ENCODE measurements around the gene HEATR5A.
"Not testable (repeated sequence)": the region's sequence is repeated elsewhere in the genome, so short reads cannot be mapped to it uniquely, and the experiment has no call there.

HEATR5A gene

DNA sequence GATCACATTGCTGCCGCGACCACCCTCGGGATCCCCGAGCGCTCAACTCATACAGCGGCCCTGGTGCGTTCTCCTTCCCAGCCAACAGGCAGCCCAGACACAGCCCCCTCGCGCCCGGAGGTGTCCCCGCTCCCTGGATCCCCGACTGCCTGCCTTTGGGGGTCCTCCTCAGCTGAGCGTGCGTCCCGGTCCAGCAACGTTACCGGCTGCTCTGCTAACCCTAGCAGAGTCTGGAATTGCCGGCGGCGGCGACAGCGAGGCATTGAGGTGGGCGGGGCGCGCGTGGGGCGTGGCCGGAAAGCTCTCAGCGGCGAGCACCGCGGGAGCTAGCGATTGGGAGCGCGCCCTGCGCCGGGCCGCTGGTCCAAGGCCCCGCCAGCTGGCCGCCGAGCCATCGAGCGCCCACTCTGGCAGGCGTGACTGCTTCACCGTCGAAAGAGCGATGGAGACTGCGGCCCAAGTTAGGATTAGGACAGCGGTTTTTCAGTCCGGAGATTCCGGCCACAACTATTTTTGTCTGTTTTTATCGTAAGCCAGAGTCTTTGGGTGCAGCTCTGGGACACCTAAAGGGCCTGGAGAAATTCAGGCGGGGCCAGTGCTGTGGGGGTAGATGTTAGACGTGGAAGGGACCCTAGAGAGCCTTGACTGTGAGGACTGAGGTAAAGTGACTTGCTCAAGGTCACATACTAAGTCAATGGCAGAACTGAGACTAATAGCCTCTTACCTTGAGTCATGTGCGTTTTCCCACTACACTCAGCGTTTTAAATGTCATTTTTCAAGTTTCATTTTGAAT, at the start of gene HEATR5A:
HEATR5A (minus strand) TSS at position 232 of the 793 bp plus-strand sequence. CDS start 17,575 bp downstream, outside the sequence.
- peak; percentile 97 for DNase-seq (ENCODE audit: low spot score)
- TF ChIP-seq, protein P1, sequence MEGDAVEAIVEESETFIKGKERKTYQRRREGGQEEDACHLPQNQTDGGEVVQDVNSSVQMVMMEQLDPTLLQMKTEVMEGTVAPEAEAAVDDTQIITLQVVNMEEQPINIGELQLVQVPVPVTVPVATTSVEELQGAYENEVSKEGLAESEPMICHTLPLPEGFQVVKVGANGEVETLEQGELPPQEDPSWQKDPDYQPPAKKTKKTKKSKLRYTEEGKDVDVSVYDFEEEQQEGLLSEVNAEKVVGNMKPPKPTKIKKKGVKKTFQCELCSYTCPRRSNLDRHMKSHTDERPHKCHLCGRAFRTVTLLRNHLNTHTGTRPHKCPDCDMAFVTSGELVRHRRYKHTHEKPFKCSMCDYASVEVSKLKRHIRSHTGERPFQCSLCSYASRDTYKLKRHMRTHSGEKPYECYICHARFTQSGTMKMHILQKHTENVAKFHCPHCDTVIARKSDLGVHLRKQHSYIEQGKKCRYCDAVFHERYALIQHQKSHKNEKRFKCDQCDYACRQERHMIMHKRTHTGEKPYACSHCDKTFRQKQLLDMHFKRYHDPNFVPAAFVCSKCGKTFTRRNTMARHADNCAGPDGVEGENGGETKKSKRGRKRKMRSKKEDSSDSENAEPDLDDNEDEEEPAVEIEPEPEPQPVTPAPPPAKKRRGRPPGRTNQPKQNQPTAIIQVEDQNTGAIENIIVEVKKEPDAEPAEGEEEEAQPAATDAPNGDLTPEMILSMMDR (IDR thresholded peaks at IDR 0.05; ENCODE audit: extremely low read depth, missing control alignments): peak; percentile 18

DNA sequence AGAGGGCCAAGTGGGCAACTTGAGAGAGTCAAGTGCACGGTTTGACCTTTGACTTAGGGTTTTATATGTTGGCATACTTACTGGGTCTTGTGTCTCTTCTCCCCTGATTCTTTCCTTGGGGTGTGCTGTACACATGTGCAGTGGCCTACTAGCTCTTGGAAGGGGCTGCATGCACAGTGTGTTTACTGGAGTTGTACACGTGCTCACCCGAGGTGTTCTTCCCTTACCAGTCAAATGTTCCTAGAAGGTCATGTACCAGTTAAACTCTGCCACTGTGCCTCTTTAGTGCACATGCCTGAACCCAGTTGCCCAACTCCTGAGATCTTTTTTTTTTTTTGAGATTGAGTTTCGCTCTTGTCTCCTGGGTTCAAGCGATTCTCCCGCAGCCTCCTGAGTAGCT, 46.2 kb upstream of the HEATR5A start:
- DNase-seq (ENCODE audit: low spot score): no peak
- TF ChIP-seq, protein P1 (IDR thresholded peaks at IDR 0.05; ENCODE audit: extremely low read depth, missing control alignments): no peak

DNA sequence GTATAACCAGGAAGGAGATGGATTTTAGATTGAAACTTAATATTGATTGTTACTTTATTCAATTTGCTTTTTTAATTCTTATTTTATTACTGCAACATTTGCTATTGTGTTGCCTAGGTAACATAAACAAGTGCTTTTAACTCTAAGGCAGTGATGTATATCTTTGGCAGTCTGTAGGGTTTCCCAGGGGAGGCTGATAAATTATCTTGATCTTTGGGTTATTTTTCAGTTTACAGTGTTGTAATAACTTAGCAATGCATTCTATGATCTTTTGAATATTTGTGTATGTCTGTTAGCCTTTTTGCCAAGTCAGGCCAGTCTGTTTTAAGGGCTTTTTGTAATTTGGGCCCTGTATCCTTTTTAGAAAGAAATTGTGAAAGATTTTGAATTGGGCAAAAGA, 44.8 kb upstream of the HEATR5A start:
- TF ChIP-seq, protein P1 (IDR thresholded peaks at IDR 0.05; ENCODE audit: extremely low read depth, missing control alignments): no peak
- no peak for DNase-seq (ENCODE audit: low spot score)

DNA sequence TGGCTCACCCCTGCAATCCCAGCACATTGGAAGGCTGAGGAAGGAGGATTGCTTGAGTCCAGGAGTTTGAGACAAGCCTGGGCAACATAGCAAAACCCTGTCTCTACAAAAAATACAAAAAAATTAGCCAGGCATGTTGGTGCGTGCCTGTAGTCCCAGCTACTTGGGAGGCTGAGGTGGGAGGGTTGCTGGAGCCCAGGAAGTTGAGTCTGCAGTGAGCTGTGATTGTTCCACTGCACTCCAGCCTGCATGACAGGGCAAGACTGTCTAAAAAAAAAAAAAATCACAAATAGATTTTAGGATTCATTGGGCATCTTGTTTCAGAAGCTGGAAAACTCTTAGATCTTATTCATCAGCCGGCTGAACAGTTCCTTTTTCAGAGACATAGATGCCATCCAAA, 42.1 kb upstream of the HEATR5A start:
- DNase-seq (ENCODE audit: low spot score): not testable (repeated sequence)

DNA sequence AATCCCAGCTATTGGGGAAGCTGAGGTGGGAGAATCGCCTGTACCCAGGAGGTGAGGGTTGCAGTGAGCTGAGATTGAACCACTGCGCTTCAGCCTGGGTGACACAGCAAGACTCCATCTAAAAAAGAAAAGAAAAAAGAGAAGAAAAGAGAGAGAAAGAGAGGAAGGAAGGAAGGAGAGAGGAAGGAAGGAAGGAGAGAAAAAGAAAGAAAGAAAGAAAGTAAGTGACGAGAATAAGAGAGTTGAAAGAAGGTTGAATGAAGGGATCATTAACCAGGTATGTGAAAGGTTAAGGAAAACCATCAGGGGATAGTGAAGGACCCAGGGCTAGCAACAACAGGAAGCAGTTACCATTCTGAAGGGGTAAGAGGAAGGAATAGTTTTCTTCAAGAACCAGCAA, 41.2 kb upstream of the HEATR5A start:
- DNase-seq (ENCODE audit: low spot score): no peak
- TF ChIP-seq, protein P1 (IDR thresholded peaks at IDR 0.05; ENCODE audit: extremely low read depth, missing control alignments): no peak

DNA sequence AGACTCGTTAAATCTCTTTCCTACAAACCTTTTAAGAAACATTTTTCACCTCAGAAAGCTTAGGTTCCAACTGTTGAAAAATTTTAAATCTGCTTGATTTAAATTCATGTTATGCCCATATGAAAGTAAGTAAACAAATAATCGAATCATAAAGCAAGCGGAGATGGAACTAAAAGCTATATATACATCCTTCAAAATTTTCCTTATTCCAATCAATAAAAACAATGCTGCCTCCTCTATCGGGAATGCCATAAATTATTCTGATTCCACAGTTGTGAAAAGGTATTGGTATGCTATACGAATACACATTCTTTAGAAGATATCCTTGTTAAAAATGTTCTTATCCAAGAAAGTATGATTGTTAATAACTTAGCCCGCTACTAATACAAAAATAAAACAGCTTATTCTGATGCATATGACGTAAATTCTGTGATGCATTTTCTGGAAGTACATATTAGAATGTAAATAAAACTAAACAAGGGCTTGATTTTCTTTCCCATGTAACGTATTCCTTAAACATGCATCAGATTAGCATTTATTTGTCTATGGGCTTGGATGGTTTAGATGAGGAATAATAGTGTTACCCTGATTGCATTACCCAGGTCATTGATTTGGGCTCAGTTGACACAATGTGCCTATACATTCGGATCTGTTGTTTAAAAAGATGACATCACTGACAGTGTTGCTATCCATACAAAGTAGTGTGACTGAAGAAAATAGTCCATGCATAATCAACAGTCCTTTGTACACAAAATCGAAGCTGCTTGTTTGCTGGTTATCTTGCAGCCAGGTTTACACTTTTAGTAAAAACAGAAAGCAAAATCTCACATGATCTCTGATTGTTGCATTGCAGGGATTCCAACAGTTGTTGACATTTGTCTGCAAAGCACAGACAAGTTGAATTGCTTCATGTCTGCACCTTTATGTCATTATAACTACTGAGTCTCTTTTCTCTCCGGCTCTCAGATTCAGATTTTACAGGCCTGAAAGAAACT, 37.6 kb upstream of the HEATR5A start:
- TF ChIP-seq, protein P1 (IDR thresholded peaks at IDR 0.05; ENCODE audit: extremely low read depth, missing control alignments): no peak
- no peak for DNase-seq (ENCODE audit: low spot score)

DNA sequence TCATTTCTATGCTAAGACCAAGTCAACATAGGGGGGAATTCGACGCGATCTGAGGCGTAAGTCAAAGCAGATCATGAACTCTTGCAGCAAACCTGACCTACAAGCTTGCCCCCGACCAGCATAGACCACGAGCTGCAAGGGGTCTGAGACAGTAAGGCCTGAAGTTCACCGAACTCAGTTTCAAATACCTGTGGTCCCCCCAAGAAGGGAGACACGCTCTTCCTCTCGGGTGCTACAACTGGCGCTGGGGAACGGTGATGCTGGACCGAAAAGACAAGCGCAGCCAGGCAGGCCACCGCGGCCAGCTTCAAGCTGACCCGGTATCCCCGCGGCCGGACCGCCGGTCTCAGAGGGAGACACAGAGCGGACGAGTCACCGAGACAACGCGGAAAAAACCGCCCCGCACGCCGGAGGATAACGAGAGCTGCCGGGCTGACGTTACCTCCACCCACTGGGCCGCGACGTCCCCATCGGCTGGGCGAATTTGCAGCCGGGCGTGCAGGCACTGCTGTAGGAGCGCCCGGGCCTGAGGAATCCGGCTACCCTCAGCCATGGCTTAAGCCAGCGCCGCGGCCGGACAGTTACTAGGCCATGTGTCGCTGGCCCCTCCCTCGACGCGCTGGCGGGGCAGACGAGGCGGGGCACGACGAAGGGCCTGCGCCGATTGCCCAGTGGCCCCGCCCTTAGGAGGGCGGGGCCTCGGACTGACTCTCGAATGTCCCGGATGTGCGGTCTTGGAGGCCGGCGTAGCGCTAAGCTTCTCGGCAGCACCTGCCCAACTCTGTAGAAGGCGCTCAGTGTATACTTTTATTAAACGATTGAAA, 36.7 kb upstream of the HEATR5A start, which contains the start of gene DTD2:
DTD2 (minus strand) TSS at position 666 of the 824 bp plus-strand sequence; CDS start at position 553, 113 bp downstream.
- DNase-seq (ENCODE audit: low spot score): peak; percentile 93
- TF ChIP-seq, protein P1 (IDR thresholded peaks at IDR 0.05; ENCODE audit: extremely low read depth, missing control alignments): no peak
